NB4 (cell line): Measurements from ENCODE around the gene CROCC2.

Experiments used
- DNase-seq: peaks from one replicate; pipeline ENCODE4 v3.0.0; 2010; ENCODE audit warnings: low read depth
- H3K4me3 ChIP-seq: one replicate; pipeline ENCODE4 v1.5.1; 2011; ENCODE audit warnings: mild to moderate bottlenecking, low read depth, low read length, moderate library complexity
- MAX ChIP-seq: IDR thresholded peaks from 2 replicates; pipeline ENCODE4 v1.6.1; 2011; ENCODE audit warnings: low read depth, low read length
- MYC ChIP-seq: IDR thresholded peaks from 2 replicates; pipeline ENCODE4 v1.6.1; 2011; ENCODE audit warnings: low read depth, low read length
- POLR2A ChIP-seq: IDR thresholded peaks from 2 replicates; pipeline ENCODE4 v1.6.1; 2011; ENCODE audit warnings: mild to moderate bottlenecking; ENCODE audit not compliant: insufficient read length; ENCODE audit errors: extremely low read depth
- TF ChIP-seq, protein P1 (sequence below): IDR thresholded peaks from one replicate; pipeline ENCODE4 v1.5.1; 2012; ENCODE audit warnings: low read depth, low read length

CROCC2 gene

GRCh38 chr2:240958366-240959213 is 52.5 kb downstream of the CROCC2 start:
- no peak overlapping the region for H3K4me3 ChIP-seq
- TF ChIP-seq, protein P1, sequence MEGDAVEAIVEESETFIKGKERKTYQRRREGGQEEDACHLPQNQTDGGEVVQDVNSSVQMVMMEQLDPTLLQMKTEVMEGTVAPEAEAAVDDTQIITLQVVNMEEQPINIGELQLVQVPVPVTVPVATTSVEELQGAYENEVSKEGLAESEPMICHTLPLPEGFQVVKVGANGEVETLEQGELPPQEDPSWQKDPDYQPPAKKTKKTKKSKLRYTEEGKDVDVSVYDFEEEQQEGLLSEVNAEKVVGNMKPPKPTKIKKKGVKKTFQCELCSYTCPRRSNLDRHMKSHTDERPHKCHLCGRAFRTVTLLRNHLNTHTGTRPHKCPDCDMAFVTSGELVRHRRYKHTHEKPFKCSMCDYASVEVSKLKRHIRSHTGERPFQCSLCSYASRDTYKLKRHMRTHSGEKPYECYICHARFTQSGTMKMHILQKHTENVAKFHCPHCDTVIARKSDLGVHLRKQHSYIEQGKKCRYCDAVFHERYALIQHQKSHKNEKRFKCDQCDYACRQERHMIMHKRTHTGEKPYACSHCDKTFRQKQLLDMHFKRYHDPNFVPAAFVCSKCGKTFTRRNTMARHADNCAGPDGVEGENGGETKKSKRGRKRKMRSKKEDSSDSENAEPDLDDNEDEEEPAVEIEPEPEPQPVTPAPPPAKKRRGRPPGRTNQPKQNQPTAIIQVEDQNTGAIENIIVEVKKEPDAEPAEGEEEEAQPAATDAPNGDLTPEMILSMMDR, result no peak
- TF ChIP-seq MAX (no peak), MYC (no peak), POLR2A (no peak)
- DNase-seq, result no peak

GRCh38 chr2:240959214-240959940 is 53.2 kb downstream of the CROCC2 start:
- no peak overlapping the region for H3K4me3 ChIP-seq
- DNase-seq, result no peak
- TF ChIP-seq MAX, result no peak
- TF ChIP-seq, protein P1, result no peak
- TF ChIP-seq POLR2A, result no peak
- no peak for TF ChIP-seq MYC

DNA sequence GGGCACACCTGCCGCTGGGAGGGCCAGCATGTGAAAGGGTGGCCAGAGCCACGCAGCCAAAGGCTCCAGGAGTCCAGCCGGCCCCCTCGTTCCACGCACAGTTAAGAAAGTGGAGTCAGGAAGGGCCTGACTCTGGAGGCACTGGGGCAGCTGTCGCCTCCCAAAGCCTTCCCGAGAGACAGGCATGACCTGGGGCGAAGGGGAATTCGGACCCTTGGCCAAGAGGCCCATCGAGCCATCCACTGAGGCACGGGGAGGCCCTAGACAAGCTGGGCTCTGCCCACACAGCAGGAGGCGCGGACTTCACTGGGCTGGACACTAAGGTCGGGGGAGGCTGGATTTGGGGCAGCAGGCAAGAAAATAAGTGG is 53.8 kb downstream of the CROCC2 start:
- TF ChIP-seq MYC, result no peak
- no peak for TF ChIP-seq MAX
- TF ChIP-seq, protein P1, result no peak
- no peak for TF ChIP-seq POLR2A
- no peak overlapping the region for H3K4me3 ChIP-seq
- DNase-seq, result no peak

DNA sequence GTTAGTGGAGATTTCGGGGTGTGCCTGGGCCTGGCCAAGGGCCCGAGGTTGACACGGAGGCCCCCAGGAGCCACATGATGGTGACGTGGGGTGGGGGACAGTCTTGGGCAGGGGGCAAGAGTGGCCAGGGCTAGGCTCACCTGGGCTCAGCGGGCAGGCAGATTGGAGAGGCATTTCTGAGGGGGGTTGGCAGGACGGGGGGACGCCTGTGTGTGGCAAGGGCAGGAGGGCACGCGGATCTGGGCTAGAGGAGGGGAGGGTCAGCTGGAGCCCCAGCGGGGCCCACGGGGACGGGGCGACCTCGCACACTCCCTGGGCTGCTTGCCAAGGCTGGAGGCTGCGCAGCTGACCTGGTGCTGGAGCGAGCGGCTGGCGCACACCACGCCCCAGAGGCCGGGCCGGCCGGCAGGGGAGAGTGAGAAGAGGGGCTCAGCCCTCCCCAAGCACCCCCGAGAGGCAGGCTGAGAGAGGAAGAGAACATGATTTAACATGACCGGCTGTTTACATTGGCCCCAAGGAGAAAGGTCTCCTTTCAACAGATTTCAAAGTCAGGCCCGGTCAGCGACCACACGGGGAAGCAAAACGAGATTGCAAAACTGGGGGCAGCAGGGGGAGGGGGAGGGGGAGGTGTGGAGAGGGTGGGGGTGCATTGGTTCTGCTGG is 54.3 kb downstream of the CROCC2 start:
- no peak for DNase-seq

More for the DNA sequence above, 54.3 kb downstream of the CROCC2 start:
- TF ChIP-seq MYC (no peak), MAX (0 out of 2 replicates have a peak, but pooled peaks have one; percentile 5), POLR2A (no peak)
- TF ChIP-seq, protein P1, result no peak
- no peak overlapping the region for H3K4me3 ChIP-seq
